EH (cell line): ENCODE results near the gene MRGPRF.
A peak's percentile ranks its signal among the peaks of the same experiment; 100 is the strongest.
"Not testable (repeated sequence)": the region's sequence is repeated elsewhere in the genome, so short reads cannot be mapped to it uniquely, and the experiment has no call there.

Experiments
- DNase-seq: peaks from one replicate; pipeline ENCODE4 v3.0.0-alpha.2; 2015; ENCODE audit warnings: low read depth

The MRGPRF gene

GRCh38 chr11:68987211-68987610 is 25.8 kb downstream of the MRGPRF start:
- DNase-seq: peak; percentile 46

GRCh38 chr11:68983801-68984200 is 29.2 kb downstream of the MRGPRF start:
- DNase-seq: no peak

GRCh38 chr11:68982134-68982533 is 30.9 kb downstream of the MRGPRF start:
- no peak for DNase-seq

- no peak for DNase-seq
Observed at GRCh38 chr11:68980776-68981065, 32.3 kb downstream of the MRGPRF start, which contains the start of gene MRGPRD. Gene MRGPRD (minus strand): TSS chr11:68980986. CDS start chr11:68980986, 0 bp downstream.

- DNase-seq: no peak
Observed at GRCh38 chr11:68979931-68980775, 32.9 kb downstream of the MRGPRF start.

- DNase-seq: no peak
Observed at GRCh38 chr11:68978931-68979594, 34.0 kb downstream of the MRGPRF start.

- DNase-seq: no peak
Observed at GRCh38 chr11:68978626-68978930, 34.5 kb downstream of the MRGPRF start.

GRCh38 chr11:68977781-68978625 is 35.0 kb downstream of the MRGPRF start:
- DNase-seq: no peak

GRCh38 chr11:68976563-68976962 is 36.5 kb downstream of the MRGPRF start:
- DNase-seq: no peak

GRCh38 chr11:68976095-68976494 is 37.0 kb downstream of the MRGPRF start:
- no peak for DNase-seq

- DNase-seq: peak; percentile 49
Observed at GRCh38 chr11:68974421-68975194, 38.4 kb downstream of the MRGPRF start.

GRCh38 chr11:68973706-68974105 is 39.3 kb downstream of the MRGPRF start:
- DNase-seq: not testable (repeated sequence)

- DNase-seq: no peak
Observed at GRCh38 chr11:68973219-68973618, 39.8 kb downstream of the MRGPRF start.

GRCh38 chr11:68970921-68971636 is 42.0 kb downstream of the MRGPRF start:
- no peak for DNase-seq

GRCh38 chr11:68969386-68969785 is 43.7 kb downstream of the MRGPRF start:
- DNase-seq: no peak

GRCh38 chr11:68968306-68969250 is 44.5 kb downstream of the MRGPRF start:
- DNase-seq: peak; percentile 34

GRCh38 chr11:68966894-68967780 is 45.9 kb downstream of the MRGPRF start:
- peak; percentile 14 for DNase-seq

- DNase-seq: no peak
Observed at GRCh38 chr11:68965901-68966853, 46.9 kb downstream of the MRGPRF start.
